GM12874 (cell line): ENCODE results near the gene PARD3.

Experiments
- TF ChIP-seq, protein P1 (sequence below): IDR thresholded peaks from 2 replicates; pipeline ENCODE4 v1.5.1; 2011; ENCODE audit warnings: low read depth, mild to moderate bottlenecking, control low read depth, low read length, moderate library complexity; ENCODE audit not compliant: insufficient read depth

Gene PARD3

DNA sequence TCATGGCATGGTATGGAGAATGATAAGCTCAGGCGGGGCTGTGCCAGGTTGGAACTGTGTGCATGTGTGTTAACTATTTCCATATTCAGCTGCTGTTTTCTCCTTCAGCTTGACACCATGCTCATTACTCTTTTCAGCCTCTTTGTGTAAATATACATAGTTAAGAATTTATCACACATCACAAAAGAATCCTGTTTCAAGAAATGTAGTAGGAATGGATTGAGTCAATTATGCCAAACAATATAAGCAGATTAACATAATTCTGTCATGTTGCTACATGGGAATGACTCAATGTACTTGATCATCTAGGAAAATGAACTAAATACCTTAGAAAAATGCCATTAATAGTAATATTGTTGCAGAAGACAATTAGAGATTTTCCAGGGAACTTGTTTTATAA, 687.4 kb downstream of the PARD3 start:
- TF ChIP-seq, protein P1, sequence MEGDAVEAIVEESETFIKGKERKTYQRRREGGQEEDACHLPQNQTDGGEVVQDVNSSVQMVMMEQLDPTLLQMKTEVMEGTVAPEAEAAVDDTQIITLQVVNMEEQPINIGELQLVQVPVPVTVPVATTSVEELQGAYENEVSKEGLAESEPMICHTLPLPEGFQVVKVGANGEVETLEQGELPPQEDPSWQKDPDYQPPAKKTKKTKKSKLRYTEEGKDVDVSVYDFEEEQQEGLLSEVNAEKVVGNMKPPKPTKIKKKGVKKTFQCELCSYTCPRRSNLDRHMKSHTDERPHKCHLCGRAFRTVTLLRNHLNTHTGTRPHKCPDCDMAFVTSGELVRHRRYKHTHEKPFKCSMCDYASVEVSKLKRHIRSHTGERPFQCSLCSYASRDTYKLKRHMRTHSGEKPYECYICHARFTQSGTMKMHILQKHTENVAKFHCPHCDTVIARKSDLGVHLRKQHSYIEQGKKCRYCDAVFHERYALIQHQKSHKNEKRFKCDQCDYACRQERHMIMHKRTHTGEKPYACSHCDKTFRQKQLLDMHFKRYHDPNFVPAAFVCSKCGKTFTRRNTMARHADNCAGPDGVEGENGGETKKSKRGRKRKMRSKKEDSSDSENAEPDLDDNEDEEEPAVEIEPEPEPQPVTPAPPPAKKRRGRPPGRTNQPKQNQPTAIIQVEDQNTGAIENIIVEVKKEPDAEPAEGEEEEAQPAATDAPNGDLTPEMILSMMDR: no peak

DNA sequence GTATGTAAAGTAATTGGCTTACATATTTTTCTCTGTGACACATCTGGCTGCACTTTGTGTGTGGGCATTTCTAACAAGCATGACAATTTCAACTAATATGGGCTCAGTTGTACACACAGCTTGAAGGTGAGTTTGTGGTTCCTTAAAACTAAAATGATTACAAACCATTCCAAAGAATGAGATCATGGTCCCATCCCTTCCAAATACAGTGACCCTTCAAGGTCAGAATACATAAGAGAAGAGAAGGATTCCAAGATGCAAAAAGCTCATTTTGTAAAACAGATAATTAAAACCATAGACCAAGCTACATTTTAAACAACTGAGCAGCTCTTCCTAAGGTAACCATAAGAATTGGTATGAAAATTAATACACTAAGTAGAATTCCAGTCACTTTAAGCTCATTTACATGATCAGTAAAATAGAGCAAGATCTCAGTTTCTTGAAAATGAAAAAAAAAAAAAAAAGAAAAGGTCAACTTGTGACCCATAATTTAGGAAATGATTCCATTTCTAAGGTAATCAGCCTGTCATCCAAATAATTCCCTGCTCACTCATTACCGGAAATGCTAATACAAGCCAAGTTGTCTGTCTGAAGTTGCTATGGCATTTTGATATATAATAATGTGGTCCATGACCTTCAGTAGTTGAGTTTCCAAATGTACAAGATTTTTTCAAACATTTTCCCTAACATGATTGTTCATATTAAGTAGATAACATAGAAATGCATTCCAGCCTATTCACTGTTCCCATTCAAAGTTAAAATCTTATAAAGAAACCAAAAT, 688.5 kb downstream of the PARD3 start:
- TF ChIP-seq, protein P1: no peak

DNA sequence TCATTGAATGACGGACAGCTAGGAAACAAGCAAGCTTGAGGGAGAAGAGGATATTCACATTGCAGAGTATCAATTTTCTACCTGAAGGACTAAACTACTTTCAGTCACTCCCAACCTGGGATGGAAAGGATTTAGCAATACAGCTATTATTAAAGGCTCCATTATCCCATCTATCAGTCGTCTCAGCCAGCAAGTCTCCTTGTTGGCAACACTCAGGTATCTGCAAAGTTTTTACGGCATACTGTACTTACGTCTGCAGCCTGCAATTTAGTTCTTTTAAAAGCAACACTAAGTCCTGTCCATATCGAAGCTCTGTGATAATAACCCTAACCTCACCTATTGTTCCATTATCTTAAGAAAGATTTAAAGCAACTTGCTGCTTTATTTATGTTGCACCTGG, 689.4 kb downstream of the PARD3 start:
- TF ChIP-seq, protein P1: no peak

DNA sequence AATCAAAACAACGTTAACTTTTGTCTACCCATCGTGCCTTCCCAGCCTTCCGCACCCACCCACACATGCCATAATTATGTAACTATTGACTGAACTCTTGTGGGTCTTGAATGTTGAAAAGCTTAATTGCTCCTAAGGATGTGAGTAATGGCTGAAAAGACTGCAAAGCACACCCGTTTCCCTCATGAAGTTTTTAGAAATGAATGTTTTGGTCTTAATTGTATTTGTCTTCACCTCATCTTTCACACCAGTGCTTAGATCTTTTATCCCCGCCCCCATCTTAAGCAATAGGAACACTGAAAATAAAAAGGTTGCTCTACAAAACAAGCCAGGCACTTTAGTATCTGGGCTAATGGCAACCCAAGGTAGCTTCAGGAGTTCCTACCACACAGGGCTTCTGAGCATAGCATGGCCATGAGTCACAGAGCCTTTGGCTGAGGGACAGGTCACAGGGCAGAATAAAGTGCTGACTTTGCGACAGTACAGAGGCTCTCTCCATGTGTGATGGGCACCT, 690.5 kb downstream of the PARD3 start:
- TF ChIP-seq, protein P1: no peak

DNA sequence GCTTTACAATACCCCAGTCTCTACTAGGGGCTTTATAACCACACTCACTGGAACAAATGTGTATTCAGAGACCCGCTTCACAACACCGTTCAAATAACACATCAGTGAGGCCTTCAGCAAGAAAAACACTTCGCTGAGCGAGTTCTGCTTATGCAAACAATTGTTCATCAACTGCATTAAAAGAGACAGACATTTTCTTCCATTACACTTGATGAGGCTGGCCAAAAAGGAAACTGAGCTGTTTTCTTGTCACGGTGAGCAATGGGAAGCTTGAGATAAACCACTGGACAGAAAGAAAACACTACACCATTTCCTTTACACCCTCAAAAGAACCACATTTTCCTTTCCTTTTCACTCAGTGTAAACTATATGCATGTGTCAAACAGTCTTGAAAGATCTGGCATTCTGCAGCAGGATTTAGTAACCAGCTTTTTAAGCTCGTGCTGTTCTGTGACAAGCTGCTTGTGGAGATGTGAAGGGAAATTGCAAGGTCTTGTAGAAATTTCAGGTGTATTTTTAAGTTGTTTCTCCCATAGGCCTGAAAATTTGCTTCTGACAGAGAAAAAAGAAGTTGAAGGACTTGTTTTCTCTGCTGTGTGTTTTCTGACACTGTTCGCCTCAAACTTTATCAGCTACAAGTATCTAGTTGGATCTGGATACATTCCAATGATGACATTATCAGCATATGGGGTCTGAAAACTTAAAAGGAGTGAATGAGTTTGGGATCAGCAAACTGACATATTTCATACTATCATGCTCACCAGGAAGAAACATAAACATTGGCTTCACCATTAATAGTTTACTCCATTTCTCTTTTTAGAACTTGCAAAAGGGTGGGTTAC, 693.1 kb downstream of the PARD3 start:
- TF ChIP-seq, protein P1: no peak

DNA sequence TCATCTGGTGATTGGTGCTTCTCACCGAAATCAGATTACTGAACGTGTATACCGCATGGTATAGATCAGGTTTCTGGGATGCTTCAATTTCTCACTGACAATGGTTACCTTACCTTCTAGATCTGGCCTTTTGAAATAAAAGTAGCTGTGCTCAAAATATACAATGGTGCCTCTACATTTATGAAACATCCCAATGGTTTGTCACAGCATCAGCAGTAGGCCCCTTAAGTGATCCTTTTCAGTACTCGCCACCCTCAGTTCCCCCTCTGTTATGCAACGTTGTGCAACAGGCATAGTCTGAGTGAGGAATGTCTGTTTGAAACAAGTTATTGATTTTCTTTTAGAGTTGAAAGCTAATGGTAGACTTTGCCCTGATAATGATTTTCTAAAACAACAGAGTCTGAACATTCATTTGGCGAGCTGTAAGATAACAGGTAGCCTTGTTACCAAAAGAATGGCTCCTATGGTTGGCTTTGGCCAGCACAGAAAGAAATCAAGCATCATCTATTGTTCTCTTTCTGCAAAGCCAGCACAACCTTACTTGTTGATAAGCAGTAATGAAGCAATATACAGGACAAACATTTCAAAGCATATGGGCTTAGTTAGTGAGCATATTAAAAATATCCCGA, 693.9 kb downstream of the PARD3 start:
- TF ChIP-seq, protein P1: no peak

DNA sequence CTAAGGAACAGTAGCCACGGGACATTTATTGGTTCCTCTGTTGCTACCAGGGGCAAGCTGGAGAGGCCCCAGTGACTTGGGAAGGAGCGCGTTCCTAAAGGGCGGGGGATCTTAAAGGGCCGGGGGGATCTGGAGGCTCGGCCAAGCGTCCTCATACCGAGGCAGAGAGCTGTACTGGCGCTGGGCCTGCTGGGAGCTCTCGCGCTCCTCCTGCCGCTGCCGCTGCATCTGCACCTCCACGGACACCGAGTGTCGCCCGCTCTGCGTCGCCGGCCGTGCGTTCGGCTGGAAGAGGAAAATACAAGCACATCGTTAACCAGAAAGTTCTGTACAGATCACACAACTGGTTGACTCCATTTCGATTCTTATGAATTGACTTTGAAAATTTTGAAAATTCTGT, 695.6 kb downstream of the PARD3 start:
- TF ChIP-seq, protein P1: no peak
